Hepatic stellate cell (primary cell): ENCODE measurements around the gene ADH4.
A peak's percentile ranks its signal among the peaks of the same experiment; 100 is the strongest.
"Not testable (repeated sequence)": the region's sequence is repeated elsewhere in the genome, so short reads cannot be mapped to it uniquely, and the experiment has no call there.

Source experiments
- DNase-seq: peaks from one replicate; pipeline ENCODE4 v3.0.0; 2011; ENCODE audit warnings: low spot score

The ADH4 gene

GRCh38 chr4:99134586-99134985, 9.5 kb downstream of the ADH4 start:
- no peak for DNase-seq

DNA sequence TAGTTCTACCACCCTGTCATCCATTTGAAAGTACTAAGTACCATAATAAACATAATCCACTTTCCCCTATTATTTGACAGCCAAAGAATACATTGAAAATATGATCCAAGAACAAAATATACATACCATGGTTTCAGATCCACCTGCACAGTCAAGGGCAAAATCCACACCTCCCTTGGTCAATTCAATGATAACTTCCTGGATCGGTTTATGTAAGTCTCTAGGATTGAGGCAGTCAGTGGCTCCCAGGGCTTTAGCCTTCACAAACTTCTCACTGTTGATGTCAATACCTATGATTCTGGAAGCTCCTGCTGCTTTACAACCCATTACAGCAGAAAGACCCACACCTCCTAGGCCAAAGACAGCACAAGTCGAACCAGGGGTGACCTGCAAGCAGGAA, 12.7 kb downstream of the ADH4 start:
- DNase-seq, result no peak

DNA sequence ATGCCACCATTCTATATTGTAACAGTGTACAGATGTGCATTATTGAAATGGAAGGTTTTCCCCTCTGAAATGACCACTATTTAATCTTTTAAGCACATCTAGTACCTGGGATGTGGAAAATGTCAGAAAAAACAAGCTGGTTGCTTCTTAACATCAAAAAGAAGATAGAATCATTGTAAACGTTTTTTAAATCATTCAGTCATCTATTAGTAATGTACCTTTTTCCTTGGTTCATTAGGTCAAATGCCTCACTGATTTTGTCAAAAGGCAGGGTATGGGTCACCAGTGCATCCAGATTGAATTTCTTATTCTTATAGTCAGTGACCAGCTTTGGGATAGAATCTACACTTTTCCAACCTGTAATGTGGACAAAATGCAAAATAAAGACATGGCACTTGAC, 17.7 kb downstream of the ADH4 start:
- no peak for DNase-seq

DNA sequence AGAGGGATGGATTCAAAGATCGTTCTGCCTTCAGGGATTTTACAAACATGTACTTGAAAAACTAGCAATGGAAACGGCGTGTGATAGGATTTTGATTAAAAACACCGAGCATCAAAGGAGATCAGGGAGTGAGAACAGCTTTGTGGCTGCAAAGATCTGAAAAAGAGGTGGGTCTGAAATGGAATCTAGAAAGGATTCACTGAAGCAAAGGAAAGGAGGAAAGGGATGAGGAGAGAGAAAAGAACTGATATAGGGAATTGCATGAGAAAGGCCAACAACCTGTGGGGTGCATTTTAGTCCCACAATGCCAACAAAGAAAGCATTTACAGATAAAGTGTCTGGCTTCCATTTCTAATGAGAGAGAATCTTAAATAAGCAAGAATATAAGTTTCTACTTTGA, 23.1 kb downstream of the ADH4 start:
- no peak for DNase-seq

GRCh38 chr4:99120501-99120900, 23.6 kb downstream of the ADH4 start:
- DNase-seq, result no peak

GRCh38 chr4:99117876-99118693, 26.0 kb downstream of the ADH4 start:
- DNase-seq, result no peak

DNA sequence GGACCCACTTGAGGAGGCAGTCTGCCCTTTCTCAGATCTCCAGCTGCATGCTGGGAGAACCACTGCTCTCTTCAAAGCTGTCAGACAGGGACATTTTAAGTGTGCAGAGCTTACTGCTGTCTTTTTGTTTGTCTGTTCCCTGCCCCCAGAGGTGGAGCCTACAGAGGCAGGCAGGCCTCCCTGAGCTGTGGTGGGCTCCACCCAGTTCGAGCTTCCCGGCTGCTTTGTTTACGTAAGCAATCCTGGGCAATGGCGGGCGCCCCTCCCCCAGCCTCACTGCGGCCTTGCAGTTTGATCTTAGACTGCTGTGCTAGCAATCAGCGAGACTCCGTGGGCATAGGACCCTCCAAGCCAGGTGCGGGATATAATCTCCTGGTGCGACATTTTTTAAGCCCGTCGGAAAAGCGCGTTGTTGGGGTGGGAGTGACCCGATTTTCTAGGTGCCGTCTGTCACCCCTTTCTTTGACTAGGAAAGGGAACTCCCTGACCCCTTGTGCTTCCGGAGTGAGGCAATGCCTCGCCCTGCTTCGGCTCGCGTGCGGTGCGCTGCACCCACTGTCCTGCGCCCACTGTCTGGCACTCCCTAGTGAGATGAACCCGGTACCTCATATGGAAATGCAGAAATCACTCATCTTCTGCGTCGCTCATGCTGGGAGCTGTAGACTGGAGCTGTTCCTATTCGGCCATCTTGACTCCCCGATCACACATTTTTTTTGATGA, 26.8 kb downstream of the ADH4 start:
- not testable (repeated sequence) for DNase-seq

- not testable (repeated sequence) for DNase-seq
Observed at GRCh38 chr4:99109286-99109685, 34.8 kb downstream of the ADH4 start.

GRCh38 chr4:99104153-99104552, 39.9 kb downstream of the ADH4 start:
- no peak for DNase-seq

DNA sequence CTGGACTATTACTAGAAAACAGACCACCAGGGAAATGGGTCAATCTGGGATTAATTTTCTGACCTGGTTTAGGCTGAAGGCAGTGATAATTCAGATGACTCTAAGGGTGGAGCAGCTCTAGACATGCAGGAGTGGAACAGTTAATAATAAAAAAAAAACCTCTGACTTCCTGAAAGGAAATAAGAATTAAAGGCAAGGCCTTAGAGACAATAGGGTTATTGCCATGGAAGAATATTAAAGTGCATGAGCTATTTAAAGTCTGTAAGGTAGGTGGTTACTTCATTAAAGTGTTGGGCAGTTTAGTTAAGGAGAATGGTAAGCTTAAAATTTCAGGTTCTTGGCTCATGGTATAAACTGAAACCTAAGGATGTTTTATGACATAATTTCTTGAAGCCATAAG, 40.9 kb downstream of the ADH4 start:
- no peak for DNase-seq

- no peak for DNase-seq
Observed at GRCh38 chr4:99102634-99103033, 41.5 kb downstream of the ADH4 start.

GRCh38 chr4:99100876-99101275, 43.2 kb downstream of the ADH4 start:
- no peak for DNase-seq

DNA sequence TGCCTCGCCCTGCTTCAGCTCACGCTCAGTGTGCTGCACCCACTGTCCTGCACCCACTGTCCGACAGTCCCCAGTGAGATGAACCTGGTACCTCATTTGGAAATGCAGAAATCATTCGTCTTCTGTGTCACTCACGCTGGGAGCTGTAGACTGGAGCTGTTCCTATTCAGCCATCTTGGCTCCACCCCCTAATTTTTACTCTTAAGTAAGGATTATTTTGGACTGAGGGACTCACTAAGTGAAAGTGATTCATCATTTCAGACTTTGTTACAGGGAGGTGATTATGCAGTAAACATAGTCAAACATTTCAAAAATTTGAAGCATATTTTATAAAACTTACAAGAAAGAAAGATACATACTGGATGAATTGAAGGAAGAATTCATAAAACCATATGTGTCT, 44.3 kb downstream of the ADH4 start:
- not testable (repeated sequence) for DNase-seq

DNA sequence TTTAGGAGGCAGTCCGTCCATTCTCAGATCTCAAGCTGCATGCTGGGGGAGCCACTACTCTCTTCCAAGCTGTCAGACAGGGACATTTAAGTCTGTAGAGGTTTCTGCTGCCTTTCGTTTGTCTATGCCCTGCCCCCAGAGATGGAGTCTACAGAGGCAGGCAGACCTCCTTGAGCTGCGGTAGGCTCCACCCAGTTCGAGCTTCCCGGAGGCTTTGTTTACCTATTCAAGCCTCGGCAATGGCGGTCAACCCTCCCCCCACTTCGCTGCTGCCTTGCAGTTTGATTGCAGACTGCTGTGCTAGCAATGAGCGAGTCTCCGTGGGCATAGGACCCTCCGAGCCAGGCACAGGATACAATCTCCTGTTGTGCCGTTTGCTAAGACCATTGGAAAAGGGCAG, 44.8 kb downstream of the ADH4 start:
- DNase-seq, result no peak

DNA sequence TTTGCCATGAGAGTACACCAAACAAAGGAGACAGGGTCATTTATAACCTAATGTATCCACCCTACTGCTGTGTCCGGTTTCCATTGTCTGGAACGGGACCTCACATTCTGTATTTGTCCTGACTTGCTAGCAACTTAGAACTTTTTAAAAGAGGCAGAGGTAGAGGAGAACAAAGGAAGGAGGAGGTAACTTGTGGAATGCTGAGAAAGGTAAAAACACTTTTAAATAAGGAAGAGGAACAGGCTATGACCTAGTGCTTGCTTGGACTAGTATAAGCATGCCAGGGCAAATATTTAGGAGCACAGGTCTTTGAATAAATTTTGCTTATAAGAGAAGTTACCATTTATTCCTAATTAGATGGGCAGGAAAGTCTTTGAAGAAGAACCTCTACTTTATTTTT, 52.3 kb downstream of the ADH4 start:
- not testable (repeated sequence) for DNase-seq

GRCh38 chr4:99091216-99091575, 52.9 kb downstream of the ADH4 start:
- no peak for DNase-seq

DNA sequence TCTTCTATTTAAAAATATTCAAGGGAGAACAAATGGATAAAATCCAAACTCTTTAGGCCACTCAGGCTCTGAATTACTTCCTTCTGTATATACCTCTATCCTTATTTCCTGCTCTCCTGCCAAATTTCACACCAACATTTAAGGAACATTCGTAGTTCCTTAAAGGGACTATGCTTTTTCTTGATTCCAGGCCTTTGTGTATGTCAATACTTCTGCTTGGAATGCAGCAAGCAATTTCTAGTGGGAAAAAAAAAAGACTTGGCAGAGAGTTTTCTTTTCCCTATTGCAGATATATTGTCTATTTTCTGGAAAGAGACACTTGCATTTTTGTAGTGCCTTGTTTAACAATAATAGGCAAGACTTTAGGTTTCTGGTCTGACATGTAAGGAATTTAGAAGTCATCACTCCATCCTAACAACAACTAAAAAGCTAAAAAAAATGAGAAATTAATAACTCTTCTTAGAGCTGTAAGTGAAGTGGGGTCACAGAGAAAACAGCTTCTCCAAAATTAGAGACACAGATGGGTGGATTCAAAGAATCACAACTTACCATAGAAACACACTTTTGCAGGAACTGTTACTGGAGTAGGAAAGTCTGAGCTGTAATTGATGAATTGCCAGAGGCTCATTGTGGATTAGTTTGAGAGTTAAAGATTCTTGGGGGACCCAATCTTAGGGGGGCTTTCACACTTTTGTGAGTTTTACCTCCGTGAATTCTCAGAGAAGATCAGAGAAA, 53.4 kb downstream of the ADH4 start:
- no peak for DNase-seq

- DNase-seq, result peak; percentile 86
Observed at GRCh38 chr4:99088481-99089365, 55.4 kb downstream of the ADH4 start, which contains the start of gene ADH5. Gene ADH5 (minus strand): TSS chr4:99088788. CDS start chr4:99088700, 88 bp downstream.

DNA sequence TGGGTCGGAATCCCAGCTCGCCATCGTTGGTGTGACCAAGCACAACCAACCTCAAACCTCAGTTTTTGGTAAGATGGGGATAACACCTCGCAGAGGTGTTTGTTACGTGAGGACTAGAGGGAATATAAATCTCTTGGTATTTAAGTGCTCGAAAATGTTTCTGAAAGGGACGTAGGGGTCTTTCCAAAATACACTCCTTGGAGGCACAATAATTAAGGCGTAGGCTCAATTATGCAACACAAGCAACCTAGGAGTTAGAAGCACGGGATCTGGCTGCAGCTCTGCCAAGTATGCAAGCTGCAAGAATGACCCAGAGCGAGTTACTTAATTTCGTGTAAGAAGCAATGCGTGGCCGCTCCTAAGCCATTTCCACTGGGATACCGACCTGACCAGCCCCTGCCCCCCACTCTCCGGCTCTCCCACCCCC, 56.1 kb downstream of the ADH4 start:
- peak; percentile 65 for DNase-seq

- no peak for DNase-seq
Observed at GRCh38 chr4:99084595-99084994, 59.5 kb downstream of the ADH4 start.

DNA sequence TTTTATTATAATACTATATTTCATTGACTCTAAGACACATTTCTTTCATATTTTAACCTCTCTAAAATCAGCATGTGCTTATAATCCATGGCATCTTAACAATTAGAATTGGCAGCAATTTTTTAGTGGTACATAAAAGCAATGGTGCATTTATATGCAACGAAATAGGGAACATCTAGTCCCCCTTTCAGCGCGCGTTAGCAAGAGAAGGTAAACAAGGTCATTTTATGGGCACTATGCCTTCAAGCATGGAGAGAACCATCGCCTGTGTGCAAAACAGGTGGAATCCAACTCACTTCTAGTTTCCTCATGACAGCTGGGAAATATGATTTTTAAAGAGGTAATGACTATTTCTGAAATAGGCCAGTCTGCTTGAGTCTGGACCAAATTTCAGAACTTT, 61.9 kb downstream of the ADH4 start:
- no peak for DNase-seq

GRCh38 chr4:99080869-99081268, 63.2 kb downstream of the ADH4 start:
- DNase-seq, result not testable (repeated sequence)
